HG03432 (cell line): ENCODE results near the gene DUS2.
"Not testable (repeated sequence)": the region's sequence is repeated elsewhere in the genome, so short reads cannot be mapped to it uniquely, and the experiment has no call there.

Source experiments
- ATAC-seq: cut with Tn5 transposase; IDR thresholded peaks from one replicate; pipeline ENCODE4 v1.9.1; 2021; ENCODE audit warnings: mild to moderate bottlenecking, moderate library complexity; ENCODE audit not compliant: unreplicated experiment

Gene DUS2

GRCh38 chr16:68088130-68088972 lies 65.3 kb downstream of the DUS2 start:
- no peak for ATAC-seq

- no peak for ATAC-seq
These were observed 66.0 kb downstream of the DUS2 start for GRCh38 chr16:68089067-68089466.

GRCh38 chr16:68090130-68090529 lies 67.0 kb downstream of the DUS2 start:
- no peak for ATAC-seq

- no peak for ATAC-seq
These were observed 67.4 kb downstream of the DUS2 start for GRCh38 chr16:68090533-68090932.

GRCh38 chr16:68091380-68092261 lies 68.5 kb downstream of the DUS2 start:
- no peak for ATAC-seq

- not testable (repeated sequence) for ATAC-seq
These were observed 69.2 kb downstream of the DUS2 start for GRCh38 chr16:68092275-68092674.

GRCh38 chr16:68093816-68094613 lies 70.9 kb downstream of the DUS2 start:
- no peak for ATAC-seq

GRCh38 chr16:68094614-68094934 lies 71.5 kb downstream of the DUS2 start:
- ATAC-seq = no peak

- ATAC-seq = no peak
These were observed 73.4 kb downstream of the DUS2 start for GRCh38 chr16:68096491-68096890.

GRCh38 chr16:68097088-68097487 lies 74.0 kb downstream of the DUS2 start:
- no peak for ATAC-seq

GRCh38 chr16:68097895-68098294 lies 74.8 kb downstream of the DUS2 start:
- no peak for ATAC-seq

GRCh38 chr16:68100488-68100887 lies 77.4 kb downstream of the DUS2 start:
- no peak for ATAC-seq

GRCh38 chr16:68105611-68106010 lies 82.5 kb downstream of the DUS2 start:
- ATAC-seq = no peak

GRCh38 chr16:68107230-68107928 lies 84.3 kb downstream of the DUS2 start:
- not testable (repeated sequence) for ATAC-seq

- ATAC-seq = not testable (repeated sequence)
These were observed 86.1 kb downstream of the DUS2 start for GRCh38 chr16:68109156-68109555.

- ATAC-seq = not testable (repeated sequence)
These were observed 87.5 kb downstream of the DUS2 start for GRCh38 chr16:68110611-68111010.

GRCh38 chr16:68111379-68111778 lies 88.3 kb downstream of the DUS2 start:
- no peak for ATAC-seq

- ATAC-seq = no peak
These were observed 90.1 kb downstream of the DUS2 start for GRCh38 chr16:68113059-68113761.

- ATAC-seq = no peak
These were observed 90.7 kb downstream of the DUS2 start for GRCh38 chr16:68113765-68114240.

- ATAC-seq = not testable (repeated sequence)
These were observed 91.9 kb downstream of the DUS2 start for GRCh38 chr16:68114939-68115338.
